ENCODE results near the gene CDC42. TPM values are rescaled to one million over a fixed set of nuclear protein-coding genes. Genes with fewer than 3 reads are reported as not detected.

The CDC42 gene
- total RNA-seq, 6 experiments from 2014 or later = 74.4 to 128 (median 95.9) TPM

DNA sequence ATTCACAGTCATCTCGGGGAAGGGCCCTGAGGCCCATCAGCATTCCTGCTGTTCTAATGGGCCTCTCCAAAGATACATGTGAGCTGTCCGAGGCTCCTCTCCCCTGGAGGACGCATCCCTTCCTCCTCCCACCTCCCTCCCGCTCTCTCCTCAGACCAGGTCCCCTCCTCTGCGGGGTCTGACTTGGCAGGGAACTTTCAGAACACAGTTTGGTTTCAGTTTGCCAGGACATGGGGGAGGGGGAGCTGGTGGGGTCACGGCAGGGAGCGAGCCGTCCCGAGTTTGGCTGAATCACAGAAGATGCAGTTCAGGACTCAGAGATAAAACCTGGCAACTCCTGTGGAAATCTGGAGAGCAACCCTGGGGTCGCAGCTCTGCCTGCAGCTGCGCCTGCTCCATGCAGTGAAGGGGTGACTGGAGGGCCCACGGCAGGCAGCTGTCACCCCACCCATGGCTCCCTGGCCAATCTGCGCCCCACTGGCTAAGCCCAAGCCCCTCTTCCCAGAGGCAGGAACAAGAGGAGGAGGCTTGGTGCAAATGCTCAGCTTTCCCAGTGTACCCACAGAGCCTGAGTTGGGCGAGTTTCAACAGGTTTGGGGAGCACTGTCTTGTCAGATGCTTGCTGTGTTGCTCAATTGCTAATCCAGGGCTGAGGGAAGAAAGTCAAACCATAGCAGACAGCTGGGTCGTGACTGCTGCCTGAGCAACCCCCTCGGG lies 84.7 kb downstream of the CDC42 start:
- intact Hi-C loops (cut with DNase I) = loop anchor here (10.0 kb wide), 4 partner anchors 128 to 508 kb away; partner anchors contain the start of gene C1QC (in 1 of the 2)
- no peak for TF ChIP-seq POLR2A (IDR thresholded peaks at IDR 0.05)
- no peak for TF ChIP-seq CTCF (IDR thresholded peaks at IDR 0.05)
- H3K4me3 ChIP-seq = no peak overlapping the region
- 38% methylated on average over 8 of the region's 16 CpGs for whole genome bisulfite sequencing (ENCODE audit: insufficient coverage, low coverage, low lambda C conversion rate, missing lambda C conversion rate)
- peaks cover 0 to 3% (median 0%) of the 10 kb centered on the region in 4 donors for H3K4me1 ChIP-seq
- no peaks in the 10 kb centered on the region for H3K9me3 ChIP-seq
- DNase-seq = no peak
- no peaks in the 10 kb centered on the region for H3K36me3 ChIP-seq
- H3K27me3 ChIP-seq = peaks cover 0 to 7% of the 10 kb centered on the region in 2 donors
- no peak overlapping the region for H3K27ac ChIP-seq
- ATAC-seq = no peak

DNA sequence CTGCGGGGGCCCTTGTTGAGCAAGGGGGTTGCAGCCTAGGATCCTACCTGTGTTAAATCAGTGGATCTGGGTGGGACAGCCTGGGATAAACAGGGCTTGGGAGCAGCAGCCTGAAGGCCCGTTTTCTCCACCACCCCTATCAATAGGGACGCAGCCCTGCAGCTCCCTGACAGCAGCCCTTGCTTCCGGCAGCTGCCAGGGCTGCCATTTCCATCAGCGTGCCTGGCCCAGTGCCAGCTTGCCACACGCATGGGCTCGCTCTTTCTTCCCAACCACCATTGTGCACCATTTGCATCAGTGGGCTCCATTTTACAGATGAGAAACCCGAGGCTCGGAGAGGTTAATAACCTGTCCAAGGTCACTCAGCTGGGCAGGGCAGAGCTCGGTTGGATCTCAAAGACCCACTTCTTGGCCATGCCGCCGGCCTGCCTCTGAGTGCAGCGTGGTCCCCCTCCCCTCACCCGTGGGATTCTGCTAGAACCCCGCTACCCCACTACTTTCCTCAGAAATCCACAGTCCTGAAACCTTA lies 86.6 kb downstream of the CDC42 start:
- TF ChIP-seq CTCF (IDR thresholded peaks at IDR 0.05) (no peak), POLR2A (IDR thresholded peaks at IDR 0.05) (no peak)
- peaks cover 0 to 9% of the 10 kb centered on the region in 2 donors for H3K27me3 ChIP-seq
- DNase-seq = no peak
- no peak overlapping the region for H3K4me3 ChIP-seq
- no peaks in the 10 kb centered on the region for H3K36me3 ChIP-seq
- WGBS (ENCODE audit: insufficient coverage, low coverage, low lambda C conversion rate, missing lambda C conversion rate) = 72% methylated on average over 2 of the region's 15 CpGs
- no peak overlapping the region for H3K27ac ChIP-seq
- intact Hi-C loops (cut with DNase I) = loop anchor here (10.0 kb wide), 4 partner anchors 126 to 506 kb away; partner anchors contain the start of gene C1QC (in 1 of the 2)
- no peaks in the 10 kb centered on the region for H3K9me3 ChIP-seq
- ATAC-seq = no peak
- peaks cover 0 to 12% (median under 1%) of the 10 kb centered on the region in 4 donors for H3K4me1 ChIP-seq

DNA sequence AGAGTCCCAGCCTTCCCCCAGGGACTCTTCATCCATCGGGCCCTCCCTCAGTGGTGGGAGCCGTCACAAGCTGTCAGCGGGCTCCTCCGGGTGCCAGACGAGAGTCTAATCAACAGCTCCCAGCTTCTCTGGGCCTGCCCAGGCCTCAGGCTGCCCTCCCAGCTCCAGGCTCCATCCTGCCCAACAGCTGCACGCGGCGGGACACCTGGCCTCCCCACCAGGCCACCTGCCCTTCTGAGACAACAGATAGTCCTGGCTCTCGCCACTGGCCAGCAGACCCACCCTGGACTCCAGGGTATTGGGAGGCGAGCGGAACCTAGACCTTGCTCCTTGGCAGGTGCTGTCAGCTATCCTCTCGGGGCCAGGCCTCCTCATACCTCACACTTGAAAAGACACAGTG lies 87.3 kb downstream of the CDC42 start:
- Histone ChIP-seq H3K4me1 (peaks cover 0 to 12% (median under 1%) of the 10 kb centered on the region in 4 donors), H3K9me3 (no peaks in the 10 kb centered on the region), H3K27me3 (peaks cover 0 to 16% of the 10 kb centered on the region in 2 donors), H3K36me3 (no peaks in the 10 kb centered on the region), H3K4me3 (no peak overlapping the region), H3K27ac (no peak overlapping the region)
- TF ChIP-seq POLR2A (IDR thresholded peaks at IDR 0.05) = no peak
- TF ChIP-seq CTCF (IDR thresholded peaks at IDR 0.05) = no peak
- ATAC-seq (no peak), DNase-seq (no peak)
- no CpG with 5 or more reads among the region's 12 CpGs for WGBS (ENCODE audit: insufficient coverage, low coverage, low lambda C conversion rate, missing lambda C conversion rate)
- intact Hi-C loops (cut with DNase I) = loop anchor here (10.0 kb wide), 4 partner anchors 125 to 505 kb away; partner anchors contain the start of gene C1QC (in 1 of the 2)

Small RNAs within 50 kb of the gene (small RNA-seq; reads per million reads assigned to genes)
- gene RN7SL186P (0 reads per million in 2 experiments), gene RNU6-776P (0 reads per million in 2 experiments)

Other genes starting within 250 kb of the CDC42 start
- not detected for gene LDLRAD2, start 240.4 kb upstream of the CDC42 start, total RNA-seq
- 10 to 100 TPM; 31.3 to 90.9 (median 43.7) TPM for gene HSPG2, start 115.4 kb upstream of the CDC42 start, total RNA-seq
- gene CELA3B, start 75.7 kb upstream of the CDC42 start, total RNA-seq = not detected
- gene CELA3A, start 51.1 kb upstream of the CDC42 start, total RNA-seq = under 1 TPM in 1 of 6 experiments, not detected in 5; 0.22 TPM
- gene WNT4, start 90.4 kb downstream of the CDC42 start, total RNA-seq = under 1 TPM in 4 of 6 experiments, not detected in 2; 0.06 to 0.46 (median 0.21) TPM